ENCODE measurements around the gene TIMM21.

Gene TIMM21, protein sequence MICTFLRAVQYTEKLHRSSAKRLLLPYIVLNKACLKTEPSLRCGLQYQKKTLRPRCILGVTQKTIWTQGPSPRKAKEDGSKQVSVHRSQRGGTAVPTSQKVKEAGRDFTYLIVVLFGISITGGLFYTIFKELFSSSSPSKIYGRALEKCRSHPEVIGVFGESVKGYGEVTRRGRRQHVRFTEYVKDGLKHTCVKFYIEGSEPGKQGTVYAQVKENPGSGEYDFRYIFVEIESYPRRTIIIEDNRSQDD

DNA sequence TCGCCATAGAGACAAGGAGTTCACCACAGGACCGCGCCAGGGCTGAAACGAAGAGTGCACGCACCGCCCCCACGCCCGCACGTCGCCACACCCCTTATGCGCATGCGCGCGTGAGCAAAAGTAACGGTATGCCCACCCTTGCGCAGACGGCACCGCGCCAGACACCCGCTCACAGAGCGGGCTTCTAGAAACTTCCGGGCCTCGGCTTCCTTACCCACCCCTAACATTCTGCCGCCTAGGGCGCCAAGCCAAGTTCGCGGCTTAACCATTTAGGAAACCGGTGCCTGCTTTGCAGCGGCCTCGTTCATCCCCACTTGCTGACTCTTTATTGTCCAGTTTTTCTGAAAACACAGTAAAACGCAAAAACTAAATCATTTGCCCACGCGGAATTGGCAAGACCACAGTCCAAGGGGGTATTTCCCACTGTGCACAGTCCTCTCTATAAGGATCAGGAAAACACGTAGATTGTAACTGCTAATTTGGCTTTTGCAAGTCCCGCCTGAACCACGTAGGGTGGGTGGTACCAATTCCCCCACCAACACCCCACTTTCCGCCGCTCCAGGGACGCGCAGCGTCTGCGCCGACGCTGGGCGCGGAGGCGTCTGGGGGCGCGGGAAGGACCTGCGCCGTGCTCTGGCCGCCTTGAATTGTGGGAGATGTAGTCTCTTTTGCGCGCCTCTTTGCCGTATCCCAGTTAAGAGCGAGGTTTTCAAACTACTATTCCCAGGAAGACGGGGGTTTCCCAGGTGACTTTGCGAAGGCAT is at the start of gene TIMM21, which contains the start of gene FBXO15:
Gene TIMM21, plus strand, starts transcription at position 745 of the 764 bp plus-strand sequence. CDS start 286 bp downstream, outside the sequence.
Gene FBXO15, minus strand, starts transcription at position 56 of the 764 bp plus-strand sequence. Its CDS starts 49 bp downstream, at position 7.
- DNase-seq = peak; percentile 97

DNA sequence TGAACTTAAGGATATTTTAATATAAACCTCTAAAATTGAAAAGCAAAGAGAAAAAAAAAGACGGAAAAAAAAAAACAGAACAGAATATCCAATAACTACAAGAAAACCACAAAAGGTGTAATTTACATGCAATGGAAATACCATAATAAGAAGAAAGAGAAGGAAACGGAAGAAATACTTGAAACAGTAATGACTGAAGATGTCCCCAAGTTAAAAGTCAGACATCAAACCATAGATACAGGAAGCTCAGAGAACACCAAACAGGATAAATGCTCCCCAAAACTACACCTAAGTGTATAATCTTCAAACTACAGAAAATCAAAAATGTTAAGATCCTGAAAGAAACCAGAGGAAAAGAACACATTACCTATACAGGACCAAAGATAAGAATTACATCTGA is 39.9 kb upstream of the TIMM21 start:
- DNase-seq = no peak

DNA sequence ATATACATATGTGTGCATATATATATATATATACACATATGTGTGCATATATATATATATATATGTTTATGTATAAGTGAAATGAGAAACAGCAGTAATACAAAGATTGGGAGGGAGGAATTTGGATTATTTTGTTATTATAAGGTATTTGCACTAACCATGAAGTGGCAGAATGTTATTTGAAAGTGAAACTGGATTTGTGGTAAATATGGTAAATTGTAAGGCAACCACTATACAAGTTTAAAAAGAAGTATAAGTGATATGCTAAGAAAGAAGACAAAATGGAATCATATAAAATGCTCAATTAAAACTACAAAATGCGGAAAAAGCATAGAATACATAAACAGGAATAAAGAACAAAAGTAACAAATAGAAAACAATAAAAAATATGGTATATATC is 38.2 kb upstream of the TIMM21 start:
- no peak for DNase-seq

DNA sequence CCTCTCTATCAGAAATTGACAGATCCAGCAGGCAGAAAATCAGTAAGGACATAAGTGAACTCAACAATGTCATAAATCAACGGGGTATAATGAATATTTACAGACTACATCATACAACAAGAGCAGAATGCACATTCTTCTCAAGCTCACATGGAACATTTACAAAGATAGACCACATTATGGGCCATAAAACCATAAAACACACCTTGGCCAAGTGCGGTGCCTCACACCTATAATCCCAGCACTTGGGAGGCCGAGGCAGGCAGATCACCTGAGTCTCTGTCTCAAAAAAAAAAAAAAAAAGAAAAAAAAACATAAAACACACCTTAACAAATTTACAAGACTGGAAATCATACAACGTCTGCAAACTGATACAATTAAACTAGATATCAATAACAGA is 37.3 kb upstream of the TIMM21 start:
- DNase-seq = no peak

DNA sequence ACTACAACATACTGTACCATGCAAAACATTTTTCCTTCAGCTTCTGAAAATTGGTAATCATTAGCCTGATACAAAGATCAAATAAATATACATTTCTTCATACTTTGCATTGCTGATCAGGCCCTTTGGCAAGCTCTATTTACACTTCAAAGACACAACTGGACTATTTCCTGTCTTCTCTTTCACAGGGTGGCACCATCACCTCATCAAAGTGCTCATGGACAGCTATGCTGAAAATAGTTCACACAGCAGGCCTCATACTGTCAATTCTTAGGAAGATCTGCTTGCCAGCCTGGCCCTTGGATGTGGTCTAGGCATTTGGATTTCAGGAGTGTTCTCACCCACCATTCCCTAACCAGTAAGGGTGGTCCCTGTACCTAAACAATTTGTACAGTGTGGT is 34.6 kb upstream of the TIMM21 start:
- no peak for DNase-seq

DNA sequence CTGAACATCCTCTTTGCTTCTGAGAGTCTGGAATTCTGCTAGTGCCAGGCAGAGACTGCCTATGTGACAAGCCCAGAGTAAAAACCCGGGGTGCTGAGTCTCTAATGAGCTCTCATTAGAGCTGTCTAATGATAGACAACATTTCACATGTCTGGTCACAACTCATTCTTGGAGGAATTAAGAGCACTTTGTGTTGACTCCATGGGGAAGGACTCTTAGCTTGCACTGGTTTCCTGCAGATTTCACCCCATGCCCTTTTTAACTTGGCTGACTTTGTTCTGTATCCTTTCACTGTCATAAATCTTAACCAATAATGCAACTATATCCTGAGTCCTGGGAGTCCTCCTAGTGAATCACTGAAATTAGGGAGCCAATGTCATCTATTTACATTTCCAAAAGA is 34.2 kb upstream of the TIMM21 start:
- DNase-seq = no peak

DNA sequence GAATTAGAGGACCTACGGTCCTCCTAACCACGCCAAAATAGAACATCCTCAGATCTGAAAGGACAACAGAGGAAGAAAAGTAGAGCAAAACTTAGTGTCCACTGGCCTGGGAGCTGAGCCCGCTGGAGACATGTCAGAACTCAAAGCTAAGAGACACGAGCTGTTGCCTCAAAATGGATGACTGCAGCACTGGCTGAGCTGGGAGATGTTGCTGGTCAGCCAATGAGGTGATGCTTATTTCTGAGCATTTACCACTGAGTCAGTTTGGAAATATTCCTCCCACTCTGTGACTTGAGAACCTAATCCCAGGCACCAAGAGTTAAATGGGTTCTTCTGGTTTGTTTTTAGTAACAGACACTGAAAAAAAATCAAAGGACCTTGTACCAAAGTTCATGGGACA is 33.3 kb upstream of the TIMM21 start:
- no peak for DNase-seq

DNA sequence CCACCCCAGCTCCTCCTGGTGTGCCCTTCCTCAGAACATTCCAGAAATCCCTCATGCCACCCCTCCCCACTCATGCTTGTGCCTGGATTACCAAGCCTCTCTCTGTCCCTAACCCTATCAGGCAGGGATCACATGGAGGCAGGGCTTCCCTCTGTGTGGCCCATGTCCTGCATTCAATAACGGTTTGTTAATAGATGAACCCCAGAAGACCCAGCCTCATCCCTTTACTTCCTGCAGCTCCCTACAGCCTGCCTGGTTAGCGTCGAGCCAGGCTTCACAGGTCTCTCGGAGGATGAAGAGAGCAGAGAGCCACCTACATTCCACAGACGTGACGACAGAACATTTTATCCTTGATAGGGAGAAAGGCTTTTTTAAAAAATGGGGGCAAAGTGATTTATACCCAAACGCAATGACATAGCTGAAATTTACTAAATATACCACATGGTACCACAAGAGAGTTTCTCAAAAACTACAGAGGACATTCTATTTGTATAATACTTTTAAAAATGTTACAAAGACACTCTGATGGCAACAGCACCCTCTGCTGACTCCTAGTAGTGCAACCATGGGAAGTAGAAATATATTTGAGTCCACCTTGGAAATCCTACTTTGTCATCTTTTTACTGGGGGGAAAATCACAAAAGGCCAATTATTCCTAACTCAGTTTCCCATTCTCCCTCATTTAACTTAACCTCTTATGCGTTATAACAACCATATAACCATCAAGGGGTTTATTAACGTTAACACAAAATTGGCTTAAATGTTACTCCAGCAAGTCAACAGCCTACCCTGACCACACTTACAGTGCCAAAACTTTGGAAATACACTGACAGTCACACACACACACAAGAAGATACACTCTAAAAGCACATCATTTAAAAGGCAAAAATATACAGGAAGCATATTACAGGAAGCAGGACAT is 31.4 kb upstream of the TIMM21 start:
- no peak for DNase-seq

DNA sequence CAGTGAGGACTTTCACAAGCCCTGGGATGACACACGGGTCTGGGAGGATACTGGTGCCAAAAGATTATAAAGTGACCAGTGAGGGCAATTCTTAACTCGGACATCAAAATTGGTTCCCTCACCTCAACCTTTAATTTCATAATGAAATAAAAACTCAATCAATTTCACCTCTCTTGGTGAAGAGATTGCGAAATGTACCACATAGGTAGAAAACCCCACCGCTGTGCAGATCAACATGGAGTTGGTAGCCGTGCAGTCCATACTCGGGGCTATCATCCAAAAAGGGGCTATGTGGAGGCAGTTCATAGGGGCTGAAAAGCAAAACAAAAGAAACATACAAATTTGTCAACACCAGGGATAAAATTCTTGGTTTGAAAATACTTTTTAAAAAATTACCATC is 25.1 kb upstream of the TIMM21 start:
- no peak for DNase-seq

DNA sequence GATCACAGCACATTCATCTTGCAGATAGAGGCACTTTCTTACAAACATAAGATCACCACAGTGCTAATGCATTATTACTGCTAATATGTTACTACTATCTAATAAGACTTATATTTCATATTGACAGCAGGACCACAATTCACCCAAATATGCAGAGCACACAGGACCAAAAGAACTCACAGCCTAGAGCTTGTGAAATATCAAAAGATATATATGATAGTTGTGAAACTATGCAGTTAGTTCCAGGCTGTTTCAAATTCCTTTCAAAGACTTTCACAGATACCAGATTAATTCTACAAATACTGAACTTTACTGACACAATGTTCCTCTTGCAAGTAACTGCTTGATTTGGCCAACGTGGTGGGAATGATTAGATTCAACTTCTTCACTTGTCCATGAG is 23.7 kb upstream of the TIMM21 start:
- DNase-seq = no peak

DNA sequence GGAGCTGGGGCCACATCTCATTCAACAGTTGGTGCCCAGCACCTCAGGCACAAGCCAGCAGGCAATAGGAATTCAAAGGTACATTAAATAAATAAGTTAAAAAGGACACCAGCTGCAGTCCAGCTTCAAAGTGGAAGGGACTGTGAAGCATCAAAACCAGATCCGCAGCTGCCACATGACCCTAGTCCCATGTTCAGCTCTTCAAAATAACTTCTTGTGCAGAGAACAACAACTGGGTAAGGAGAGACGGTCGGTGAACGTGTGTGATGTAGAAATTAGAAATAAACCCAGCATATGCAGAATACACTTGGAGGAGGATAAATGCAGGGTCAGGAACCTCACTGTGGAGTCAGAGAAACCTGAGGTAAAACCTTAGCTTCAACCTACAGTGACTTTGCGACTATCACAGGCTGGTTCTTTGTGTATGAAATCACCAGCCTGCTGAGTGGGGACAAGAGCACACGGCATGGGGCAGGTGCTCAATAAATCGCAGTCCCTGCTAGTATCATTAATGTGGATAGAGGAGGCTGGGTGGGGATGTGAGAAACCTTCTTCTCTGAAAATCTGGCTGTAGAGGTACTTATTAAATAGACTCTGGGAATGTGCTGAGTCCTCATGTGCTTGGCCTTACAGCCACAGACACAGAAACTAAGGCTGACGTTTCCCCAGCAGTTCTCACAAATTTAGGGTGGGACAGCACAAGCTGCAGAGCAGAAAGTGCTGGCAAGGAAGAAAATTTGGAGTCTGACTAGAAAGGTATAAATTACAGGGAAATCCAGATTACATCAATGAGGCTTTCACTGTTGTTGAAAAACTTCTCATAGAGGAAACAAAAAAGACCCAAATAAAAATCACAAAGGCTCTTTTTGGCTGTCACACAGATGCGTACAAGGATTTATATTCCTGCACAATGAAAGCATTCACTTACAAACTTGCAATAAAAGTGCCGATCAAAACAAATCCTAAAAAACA is 21.4 kb upstream of the TIMM21 start:
- DNase-seq = no peak

DNA sequence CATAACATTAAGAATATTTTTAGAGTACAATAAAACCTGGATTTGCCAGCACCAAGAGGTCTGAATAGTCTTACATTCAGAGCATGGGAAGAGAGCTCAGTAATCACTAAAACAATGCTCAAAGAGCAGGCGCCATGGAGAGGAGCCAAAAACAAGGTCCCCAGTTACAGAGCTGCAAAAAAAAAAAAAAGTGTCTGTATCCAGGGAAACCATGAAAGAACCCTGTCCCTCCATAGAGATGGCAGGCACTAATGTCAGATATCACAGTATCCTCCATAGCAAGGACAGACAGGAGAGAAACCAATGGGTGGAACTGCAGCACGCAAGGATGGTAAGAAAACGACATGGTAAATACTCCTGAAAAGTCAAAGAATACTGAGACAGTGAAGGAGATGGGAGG is 20.2 kb upstream of the TIMM21 start:
- no peak for DNase-seq

DNA sequence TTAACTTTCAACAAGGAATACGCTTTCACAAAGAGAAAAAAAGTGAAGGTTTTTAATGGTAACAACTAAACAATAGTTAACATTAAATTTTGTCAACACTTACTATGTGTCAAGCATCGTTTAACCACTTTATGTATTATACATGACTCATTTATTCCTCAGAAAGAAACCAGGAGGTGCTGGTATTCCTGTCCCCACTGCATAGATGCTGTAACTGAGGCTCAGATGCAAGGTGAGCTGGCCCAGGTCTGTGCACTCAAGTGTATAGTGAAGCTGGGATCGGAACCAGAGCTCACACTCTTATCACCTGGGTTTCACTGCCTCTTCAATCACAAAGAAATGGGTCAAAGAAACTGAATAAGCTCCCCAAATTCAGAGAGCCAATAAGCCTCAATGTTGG is 17.2 kb upstream of the TIMM21 start:
- DNase-seq = no peak

DNA sequence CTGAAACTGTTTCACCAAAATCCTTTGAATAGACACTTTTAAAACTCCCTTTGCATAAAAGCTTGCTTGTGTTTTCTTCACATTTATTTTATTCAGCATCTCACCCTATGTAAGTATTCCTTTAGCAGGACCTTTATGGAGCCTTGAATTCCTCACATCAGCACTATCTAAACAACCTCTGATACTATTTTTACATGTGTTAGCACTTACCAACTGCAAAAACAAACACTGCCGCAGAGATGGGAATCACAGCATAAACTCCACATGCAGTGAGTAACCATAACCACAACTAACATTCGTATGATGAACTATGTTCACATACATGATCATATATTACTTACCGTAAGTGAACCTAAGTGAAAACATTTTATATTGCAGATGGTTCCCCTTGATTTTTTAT is 16.1 kb upstream of the TIMM21 start:
- DNase-seq = no peak

DNA sequence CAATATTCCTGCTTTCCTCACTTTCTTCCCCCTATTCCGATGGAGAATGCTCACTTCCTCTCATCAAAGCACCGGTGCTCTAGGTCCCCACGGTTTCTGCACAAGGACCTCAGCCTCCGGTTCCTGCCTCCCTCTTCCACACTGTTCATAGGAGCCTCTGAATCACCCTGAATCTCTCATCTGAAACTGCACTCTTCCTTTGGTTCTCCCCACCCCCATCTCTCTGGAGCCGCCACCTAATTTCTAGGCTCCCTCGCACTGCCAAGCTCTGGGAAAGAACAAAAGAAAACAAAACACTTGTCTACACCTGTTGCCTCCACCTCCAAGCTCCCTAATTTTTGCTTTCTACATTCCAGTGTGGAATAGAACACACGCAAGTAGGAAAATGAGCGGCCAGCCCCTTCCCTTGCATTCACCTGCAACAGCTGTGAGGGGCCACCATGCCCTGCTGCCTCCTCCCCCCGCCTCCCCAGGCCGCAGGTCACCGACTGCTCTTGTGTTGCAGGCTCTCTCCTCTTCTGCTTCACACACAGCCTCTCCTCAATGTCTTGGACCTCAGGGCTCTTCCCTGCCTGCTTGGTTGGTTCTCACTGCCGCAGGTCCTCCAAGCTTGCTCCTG is 10.3 kb upstream of the TIMM21 start:
- no peak for DNase-seq

DNA sequence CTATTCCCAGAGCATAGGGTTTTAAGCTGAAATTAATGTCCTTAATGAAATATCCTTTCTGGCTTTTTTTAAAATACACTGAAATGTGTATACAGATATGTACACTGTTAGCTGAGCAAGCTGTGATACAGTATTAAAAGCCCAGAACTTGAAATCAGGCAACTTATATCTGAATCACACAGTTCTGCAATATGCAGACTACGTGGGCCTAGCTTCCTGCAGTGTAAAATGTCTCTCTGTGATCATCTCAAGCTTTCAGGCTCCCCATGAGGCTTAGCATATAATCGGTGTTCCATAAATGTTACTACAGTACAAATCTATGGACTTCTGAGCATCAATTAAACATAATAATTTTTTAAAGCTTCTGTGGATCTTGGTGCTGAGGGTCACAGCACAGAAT is 8.9 kb upstream of the TIMM21 start:
- DNase-seq = no peak

DNA sequence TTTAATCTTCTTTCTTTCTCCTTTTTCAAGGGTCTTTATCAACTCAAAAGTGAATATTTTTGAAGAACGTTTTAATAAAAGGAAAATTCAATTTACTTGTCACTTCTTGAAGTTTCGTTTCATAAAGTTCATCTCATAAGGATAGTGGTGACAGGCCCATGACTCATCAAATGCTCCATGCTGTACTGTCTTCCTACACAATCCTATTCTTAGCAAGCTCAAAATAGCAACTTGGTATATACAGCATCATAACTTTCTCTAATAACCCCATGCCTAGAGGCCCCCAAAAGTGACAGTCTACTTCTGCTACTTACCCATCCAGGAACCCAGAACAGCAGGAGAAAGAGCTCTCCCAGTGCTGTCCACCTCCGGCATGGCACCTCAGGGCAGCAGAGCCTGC is 8.4 kb upstream of the TIMM21 start:
- DNase-seq = peak; percentile 49

DNA sequence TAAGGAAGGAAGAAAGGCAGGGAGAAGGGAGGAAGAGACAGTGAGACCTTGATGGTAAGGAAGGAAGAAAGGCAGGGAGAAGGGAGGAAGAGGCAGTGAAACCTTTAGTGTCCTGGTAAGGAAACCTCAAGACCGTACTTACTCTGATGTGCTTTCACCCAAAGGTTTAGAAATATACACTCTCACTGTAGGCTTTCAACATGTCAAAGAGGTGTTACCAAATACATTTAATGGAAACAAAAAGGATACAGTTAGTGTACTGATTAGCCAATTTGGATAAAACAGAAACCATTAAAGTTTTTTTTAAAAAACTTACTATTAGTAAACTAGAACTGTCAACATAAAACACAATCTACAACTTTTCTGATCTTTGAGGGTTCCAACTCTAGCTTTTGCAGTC is 7.7 kb upstream of the TIMM21 start:
- DNase-seq = no peak

DNA sequence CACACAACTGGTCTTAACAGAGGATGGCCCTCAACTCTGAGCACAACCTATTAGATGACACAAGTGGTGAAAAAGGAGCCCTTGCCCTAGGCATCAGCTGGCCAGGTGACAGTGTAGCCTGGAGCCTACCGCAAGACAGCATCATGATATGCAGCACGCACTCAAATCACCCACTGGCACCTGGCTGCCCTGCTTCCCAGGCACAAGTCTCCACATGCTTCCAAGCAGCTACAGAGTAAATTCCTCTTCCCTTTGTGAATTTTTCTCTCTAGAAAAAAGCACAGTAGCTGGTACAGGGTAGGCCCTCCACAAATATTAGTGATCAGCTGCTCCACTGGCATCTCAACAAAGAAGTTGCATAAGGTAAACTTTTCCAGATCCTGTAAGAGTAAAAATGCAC is 6.7 kb upstream of the TIMM21 start:
- DNase-seq = no peak

DNA sequence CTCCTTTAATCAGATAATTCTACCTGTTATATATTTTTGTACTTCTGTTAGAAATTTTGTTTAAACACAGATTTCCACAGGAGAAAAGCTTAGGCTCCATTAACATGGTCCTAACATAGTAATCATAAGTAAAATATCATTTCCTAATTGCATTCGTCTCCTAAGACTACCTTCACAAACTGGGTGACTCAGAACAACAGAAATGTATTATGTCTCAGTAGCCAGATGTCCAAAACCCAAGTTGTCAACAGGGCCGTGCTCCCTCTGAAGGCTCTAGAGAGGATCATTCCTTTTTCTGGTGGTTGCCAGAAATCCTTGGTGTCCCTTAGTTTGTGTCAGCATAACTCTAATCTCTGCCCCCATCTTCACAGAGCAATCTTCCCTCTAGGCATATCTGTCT is 6.1 kb upstream of the TIMM21 start:
- no peak for DNase-seq

DNA sequence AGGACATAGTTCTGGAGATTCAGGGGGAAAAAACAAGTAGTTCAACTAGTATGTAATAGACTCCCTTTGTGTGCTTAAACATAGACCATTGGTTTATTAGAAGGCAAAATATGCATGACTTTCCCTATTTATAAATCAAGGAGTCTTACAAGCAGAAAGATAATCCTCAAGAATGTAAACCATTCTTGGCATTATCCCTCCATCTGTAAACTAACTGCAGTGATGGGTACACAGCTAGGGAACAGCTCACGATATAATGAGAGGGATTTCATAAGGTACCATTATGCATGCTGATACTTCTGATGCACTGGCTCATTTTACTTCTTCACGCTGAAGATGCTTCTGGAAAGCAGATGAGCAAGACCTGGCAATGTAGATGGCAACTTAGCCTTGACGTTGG is 1.6 kb upstream of the TIMM21 start:
- DNase-seq = no peak

DNA sequence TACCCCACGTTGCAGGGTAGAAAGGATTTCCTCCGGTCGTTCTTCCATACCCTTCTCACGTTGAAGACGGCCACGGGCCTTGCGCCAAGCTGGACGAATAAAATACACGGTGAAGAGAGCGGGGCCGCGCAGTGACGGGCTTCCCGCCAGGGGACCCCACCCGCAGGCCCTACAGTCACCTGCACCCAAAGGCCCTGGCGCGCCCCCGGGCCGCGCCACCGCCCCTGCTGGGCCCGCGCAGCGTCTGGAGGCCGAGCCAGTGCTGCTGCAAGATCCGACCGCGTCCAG is 888 bp upstream of the TIMM21 start:
- no peak for DNase-seq

Measured in stimulated activated CD8-positive, alpha-beta memory T cell treated with anti-CD3 and anti-CD28 coated beads, Interleukin-4, amount 100 ng/mL, for 48 hours (primary cell).